ENCODE data around the gene CCDC18.

Gene CCDC18

DNA sequence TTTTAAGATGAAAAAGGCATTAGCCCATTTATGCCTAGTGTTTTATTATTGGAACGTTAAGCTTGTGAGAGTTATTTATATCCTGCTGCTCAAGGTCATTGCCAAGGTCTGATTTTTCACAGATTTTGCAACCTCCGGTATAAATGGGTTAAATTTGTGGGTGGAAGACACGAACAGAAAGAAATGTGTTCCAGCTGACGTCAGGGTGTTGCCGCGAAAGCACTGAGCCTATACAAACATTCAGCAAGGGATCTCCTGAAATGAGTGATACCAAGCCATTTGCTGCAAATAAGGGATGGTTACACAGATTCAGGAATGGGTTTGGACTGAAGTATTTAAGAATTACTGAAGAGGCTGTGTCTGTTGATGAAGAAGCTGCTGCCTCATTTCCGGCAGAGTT is 32.5 kb upstream of the CCDC18 start (continued):
- TF ChIP-seq, protein P1, sequence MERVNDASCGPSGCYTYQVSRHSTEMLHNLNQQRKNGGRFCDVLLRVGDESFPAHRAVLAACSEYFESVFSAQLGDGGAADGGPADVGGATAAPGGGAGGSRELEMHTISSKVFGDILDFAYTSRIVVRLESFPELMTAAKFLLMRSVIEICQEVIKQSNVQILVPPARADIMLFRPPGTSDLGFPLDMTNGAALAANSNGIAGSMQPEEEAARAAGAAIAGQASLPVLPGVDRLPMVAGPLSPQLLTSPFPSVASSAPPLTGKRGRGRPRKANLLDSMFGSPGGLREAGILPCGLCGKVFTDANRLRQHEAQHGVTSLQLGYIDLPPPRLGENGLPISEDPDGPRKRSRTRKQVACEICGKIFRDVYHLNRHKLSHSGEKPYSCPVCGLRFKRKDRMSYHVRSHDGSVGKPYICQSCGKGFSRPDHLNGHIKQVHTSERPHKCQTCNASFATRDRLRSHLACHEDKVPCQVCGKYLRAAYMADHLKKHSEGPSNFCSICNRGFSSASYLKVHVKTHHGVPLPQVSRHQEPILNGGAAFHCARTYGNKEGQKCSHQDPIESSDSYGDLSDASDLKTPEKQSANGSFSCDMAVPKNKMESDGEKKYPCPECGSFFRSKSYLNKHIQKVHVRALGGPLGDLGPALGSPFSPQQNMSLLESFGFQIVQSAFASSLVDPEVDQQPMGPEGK (CRISPR knock-in tag; IDR thresholded peaks at IDR 0.05; ENCODE audit: borderline replicate concordance) = no peak
- no peak for TF ChIP-seq SNAI2 (CRISPR knock-in tag; IDR thresholded peaks at IDR 0.05)
- TF ChIP-seq, protein P2, sequence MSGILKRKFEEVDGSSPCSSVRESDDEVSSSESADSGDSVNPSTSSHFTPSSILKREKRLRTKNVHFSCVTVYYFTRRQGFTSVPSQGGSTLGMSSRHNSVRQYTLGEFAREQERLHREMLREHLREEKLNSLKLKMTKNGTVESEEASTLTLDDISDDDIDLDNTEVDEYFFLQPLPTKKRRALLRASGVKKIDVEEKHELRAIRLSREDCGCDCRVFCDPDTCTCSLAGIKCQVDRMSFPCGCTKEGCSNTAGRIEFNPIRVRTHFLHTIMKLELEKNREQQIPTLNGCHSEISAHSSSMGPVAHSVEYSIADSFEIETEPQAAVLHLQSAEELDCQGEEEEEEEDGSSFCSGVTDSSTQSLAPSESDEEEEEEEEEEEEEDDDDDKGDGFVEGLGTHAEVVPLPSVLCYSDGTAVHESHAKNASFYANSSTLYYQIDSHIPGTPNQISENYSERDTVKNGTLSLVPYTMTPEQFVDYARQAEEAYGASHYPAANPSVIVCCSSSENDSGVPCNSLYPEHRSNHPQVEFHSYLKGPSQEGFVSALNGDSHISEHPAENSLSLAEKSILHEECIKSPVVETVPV (CRISPR knock-in tag; IDR thresholded peaks at IDR 0.05) = no peak
- no peak for TF ChIP-seq TOX (CRISPR knock-in tag; IDR thresholded peaks at IDR 0.05; ENCODE audit: borderline replicate concordance)
- TF ChIP-seq ZNF70 (CRISPR knock-in tag; IDR thresholded peaks at IDR 0.05) = no peak
- no peak for TF ChIP-seq ZFP30 (CRISPR knock-in tag; IDR thresholded peaks at IDR 0.05)
- TF ChIP-seq ISL1 (CRISPR knock-in tag; IDR thresholded peaks at IDR 0.05) = no peak
- TF ChIP-seq ZNF565 (CRISPR knock-in tag; conservative IDR thresholded peaks at IDR 0.05; ENCODE audit: low read depth) = no peak

DNA sequence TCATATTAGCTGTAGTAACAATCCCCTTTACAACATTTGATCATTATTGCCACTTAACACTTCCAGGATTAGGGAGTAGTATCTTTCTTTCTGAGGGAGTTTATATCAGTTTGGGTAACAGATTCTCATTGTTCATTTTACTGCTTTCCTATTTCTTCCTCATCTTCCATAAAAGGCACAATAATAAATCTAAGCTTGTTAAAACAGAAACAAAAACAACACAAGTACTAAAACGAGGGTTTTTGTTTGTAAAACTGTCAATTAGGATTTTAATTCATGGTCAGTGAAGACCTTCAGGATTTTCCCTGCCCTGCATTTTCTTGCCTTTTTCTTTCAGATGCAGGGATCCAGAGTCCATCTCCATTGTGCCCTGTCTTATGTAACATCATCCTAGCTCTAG is 29.8 kb upstream of the CCDC18 start:
- ATAC-seq = no peak

DNA sequence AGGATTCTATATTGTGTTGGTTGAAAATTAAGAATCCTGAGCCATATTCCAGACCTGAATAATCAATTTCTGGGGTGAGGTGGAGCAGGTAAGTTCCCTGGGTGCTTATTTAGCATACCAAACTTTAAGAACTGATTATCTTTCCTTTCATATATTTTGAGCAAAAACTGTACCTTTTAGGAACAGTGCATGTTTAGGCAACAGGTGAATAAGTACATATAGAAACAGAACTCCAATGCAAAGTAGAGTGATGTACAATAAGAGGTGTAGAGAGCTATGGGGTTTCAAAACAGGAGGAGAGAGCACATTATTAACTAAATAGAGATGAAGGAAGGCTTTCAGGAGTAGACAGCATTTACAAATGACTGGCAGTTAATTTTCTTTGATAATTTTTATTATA is 29.1 kb upstream of the CCDC18 start:
- ATAC-seq = no peak
- no peak for TF ChIP-seq CSDC2 (CRISPR knock-in tag; IDR thresholded peaks at IDR 0.05)
- TF ChIP-seq, protein P1 (CRISPR knock-in tag; IDR thresholded peaks at IDR 0.05; ENCODE audit: borderline replicate concordance) = no peak
- no peak for TF ChIP-seq ZC3H10 (CRISPR knock-in tag; IDR thresholded peaks at IDR 0.05)
- no peak for TF ChIP-seq TCF4 (CRISPR knock-in tag; IDR thresholded peaks at IDR 0.05; ENCODE audit: borderline replicate concordance)
- TF ChIP-seq, protein P2 (CRISPR knock-in tag; IDR thresholded peaks at IDR 0.05) = no peak
- TF ChIP-seq, protein P3, sequence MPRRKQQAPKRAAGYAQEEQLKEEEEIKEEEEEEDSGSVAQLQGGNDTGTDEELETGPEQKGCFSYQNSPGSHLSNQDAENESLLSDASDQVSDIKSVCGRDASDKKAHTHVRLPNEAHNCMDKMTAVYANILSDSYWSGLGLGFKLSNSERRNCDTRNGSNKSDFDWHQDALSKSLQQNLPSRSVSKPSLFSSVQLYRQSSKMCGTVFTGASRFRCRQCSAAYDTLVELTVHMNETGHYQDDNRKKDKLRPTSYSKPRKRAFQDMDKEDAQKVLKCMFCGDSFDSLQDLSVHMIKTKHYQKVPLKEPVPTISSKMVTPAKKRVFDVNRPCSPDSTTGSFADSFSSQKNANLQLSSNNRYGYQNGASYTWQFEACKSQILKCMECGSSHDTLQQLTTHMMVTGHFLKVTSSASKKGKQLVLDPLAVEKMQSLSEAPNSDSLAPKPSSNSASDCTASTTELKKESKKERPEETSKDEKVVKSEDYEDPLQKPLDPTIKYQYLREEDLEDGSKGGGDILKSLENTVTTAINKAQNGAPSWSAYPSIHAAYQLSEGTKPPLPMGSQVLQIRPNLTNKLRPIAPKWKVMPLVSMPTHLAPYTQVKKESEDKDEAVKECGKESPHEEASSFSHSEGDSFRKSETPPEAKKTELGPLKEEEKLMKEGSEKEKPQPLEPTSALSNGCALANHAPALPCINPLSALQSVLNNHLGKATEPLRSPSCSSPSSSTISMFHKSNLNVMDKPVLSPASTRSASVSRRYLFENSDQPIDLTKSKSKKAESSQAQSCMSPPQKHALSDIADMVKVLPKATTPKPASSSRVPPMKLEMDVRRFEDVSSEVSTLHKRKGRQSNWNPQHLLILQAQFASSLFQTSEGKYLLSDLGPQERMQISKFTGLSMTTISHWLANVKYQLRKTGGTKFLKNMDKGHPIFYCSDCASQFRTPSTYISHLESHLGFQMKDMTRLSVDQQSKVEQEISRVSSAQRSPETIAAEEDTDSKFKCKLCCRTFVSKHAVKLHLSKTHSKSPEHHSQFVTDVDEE (CRISPR knock-in tag; IDR thresholded peaks at IDR 0.05) = no peak
- no peak for TF ChIP-seq SNAI2 (CRISPR knock-in tag; IDR thresholded peaks at IDR 0.05)
- TF ChIP-seq RARB (CRISPR knock-in tag; IDR thresholded peaks at IDR 0.05) = no peak
- TF ChIP-seq GLIS3 (CRISPR knock-in tag; IDR thresholded peaks at IDR 0.05) = no peak
- TF ChIP-seq ZNF70 (CRISPR knock-in tag; IDR thresholded peaks at IDR 0.05) = no peak

More for the DNA sequence above, 29.8 kb upstream of the CCDC18 start:
- TF ChIP-seq ISL1 (CRISPR knock-in tag; IDR thresholded peaks at IDR 0.05) (no peak), ARNTL (CRISPR knock-in tag; IDR thresholded peaks at IDR 0.05; ENCODE audit: borderline replicate concordance, low read depth) (no peak), GLIS3 (CRISPR knock-in tag; IDR thresholded peaks at IDR 0.05) (no peak), ZFP30 (CRISPR knock-in tag; IDR thresholded peaks at IDR 0.05) (no peak), RARB (CRISPR knock-in tag; IDR thresholded peaks at IDR 0.05) (no peak), ZFP3 (CRISPR knock-in tag; IDR thresholded peaks at IDR 0.05) (no peak), ZNF565 (CRISPR knock-in tag; conservative IDR thresholded peaks at IDR 0.05; ENCODE audit: low read depth) (no peak), OSR1 (CRISPR knock-in tag; IDR thresholded peaks at IDR 0.05) (no peak), CSDC2 (CRISPR knock-in tag; IDR thresholded peaks at IDR 0.05) (no peak), TOX (CRISPR knock-in tag; IDR thresholded peaks at IDR 0.05; ENCODE audit: borderline replicate concordance) (no peak), ZC3H10 (CRISPR knock-in tag; IDR thresholded peaks at IDR 0.05) (no peak)
- TF ChIP-seq, protein P4, sequence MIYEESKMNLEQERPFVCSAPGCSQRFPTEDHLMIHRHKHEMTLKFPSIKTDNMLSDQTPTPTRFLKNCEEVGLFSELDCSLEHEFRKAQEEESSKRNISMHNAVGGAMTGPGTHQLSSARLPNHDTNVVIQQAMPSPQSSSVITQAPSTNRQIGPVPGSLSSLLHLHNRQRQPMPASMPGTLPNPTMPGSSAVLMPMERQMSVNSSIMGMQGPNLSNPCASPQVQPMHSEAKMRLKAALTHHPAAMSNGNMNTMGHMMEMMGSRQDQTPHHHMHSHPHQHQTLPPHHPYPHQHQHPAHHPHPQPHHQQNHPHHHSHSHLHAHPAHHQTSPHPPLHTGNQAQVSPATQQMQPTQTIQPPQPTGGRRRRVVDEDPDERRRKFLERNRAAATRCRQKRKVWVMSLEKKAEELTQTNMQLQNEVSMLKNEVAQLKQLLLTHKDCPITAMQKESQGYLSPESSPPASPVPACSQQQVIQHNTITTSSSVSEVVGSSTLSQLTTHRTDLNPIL (CRISPR knock-in tag; IDR thresholded peaks at IDR 0.05; ENCODE audit: low read depth) = no peak
- TF ChIP-seq, protein P5, sequence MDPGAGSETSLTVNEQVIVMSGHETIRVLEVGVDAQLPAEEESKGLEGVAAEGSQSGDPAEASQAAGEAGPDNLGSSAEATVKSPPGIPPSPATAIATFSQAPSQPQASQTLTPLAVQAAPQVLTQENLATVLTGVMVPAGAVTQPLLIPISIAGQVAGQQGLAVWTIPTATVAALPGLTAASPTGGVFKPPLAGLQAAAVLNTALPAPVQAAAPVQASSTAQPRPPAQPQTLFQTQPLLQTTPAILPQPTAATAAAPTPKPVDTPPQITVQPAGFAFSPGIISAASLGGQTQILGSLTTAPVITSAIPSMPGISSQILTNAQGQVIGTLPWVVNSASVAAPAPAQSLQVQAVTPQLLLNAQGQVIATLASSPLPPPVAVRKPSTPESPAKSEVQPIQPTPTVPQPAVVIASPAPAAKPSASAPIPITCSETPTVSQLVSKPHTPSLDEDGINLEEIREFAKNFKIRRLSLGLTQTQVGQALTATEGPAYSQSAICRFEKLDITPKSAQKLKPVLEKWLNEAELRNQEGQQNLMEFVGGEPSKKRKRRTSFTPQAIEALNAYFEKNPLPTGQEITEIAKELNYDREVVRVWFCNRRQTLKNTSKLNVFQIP (CRISPR knock-in tag; IDR thresholded peaks at IDR 0.05; ENCODE audit: borderline replicate concordance, low read depth) = no peak
- TF ChIP-seq, protein P1 (CRISPR knock-in tag; IDR thresholded peaks at IDR 0.05; ENCODE audit: borderline replicate concordance) = no peak
